Measurements from ENCODE around the gene PALMD.

GRCh38 chr1:99713006-99713405 lies 67.1 kb downstream of the PALMD start:
- no peak for TF ChIP-seq CTCF (IDR thresholded peaks at IDR 0.05)
- TF ChIP-seq POLR2A (IDR thresholded peaks at IDR 0.05) = no peak
